Measurements from ENCODE around the gene IDH3B.
"Not testable (repeated sequence)": the region's sequence is repeated elsewhere in the genome, so short reads cannot be mapped to it uniquely, and the experiment has no call there.

Gene IDH3B

GRCh38 chr20:2690718-2691117, 26.7 kb upstream of the IDH3B start:
- Histone ChIP-seq H3K27ac (no peak overlapping the region), H3K27me3 (peaks cover 86% of the 10 kb centered on the region), H3K9me3 (no peaks in the 10 kb centered on the region), H3K4me3 (ENCODE audit: low read depth in 1 of 2, low read length in 1 of 2) (no peak overlapping the region), H3K4me1 (ENCODE audit: control insufficient read depth in 1 of 2, insufficient read depth in 1 of 2, low read depth in 1 of 2, low read length in 1 of 2) (peaks cover 14 to 19% of the 10 kb centered on the region in 2 experiments), H3K36me3 (no peaks in the 10 kb centered on the region)
- no peak for TF ChIP-seq CTCF (IDR thresholded peaks at IDR 0.05)

GRCh38 chr20:2690213-2690612, 26.2 kb upstream of the IDH3B start:
- no peaks in the 10 kb centered on the region for H3K36me3 ChIP-seq
- H3K4me3 ChIP-seq (ENCODE audit: low read depth in 1 of 2, low read length in 1 of 2) = no peak overlapping the region
- H3K27me3 ChIP-seq = peaks cover 81% of the 10 kb centered on the region
- H3K9me3 ChIP-seq = no peaks in the 10 kb centered on the region
- no peak overlapping the region for H3K27ac ChIP-seq
- no peak for TF ChIP-seq CTCF (IDR thresholded peaks at IDR 0.05)
- peaks cover 17 to 22% of the 10 kb centered on the region in 2 experiments for H3K4me1 ChIP-seq (ENCODE audit: control insufficient read depth in 1 of 2, insufficient read depth in 1 of 2, low read depth in 1 of 2, low read length in 1 of 2)

GRCh38 chr20:2688041-2688591, 24.1 kb upstream of the IDH3B start:
- Histone ChIP-seq H3K27ac (no peak overlapping the region), H3K4me1 (ENCODE audit: control insufficient read depth in 1 of 2, insufficient read depth in 1 of 2, low read depth in 1 of 2, low read length in 1 of 2) (peaks cover 18 to 27% of the 10 kb centered on the region in 2 experiments), H3K27me3 (peaks cover 60% of the 10 kb centered on the region), H3K36me3 (no peaks in the 10 kb centered on the region), H3K4me3 (ENCODE audit: low read depth in 1 of 2, low read length in 1 of 2) (no peak overlapping the region), H3K9me3 (no peaks in the 10 kb centered on the region)
- TF ChIP-seq CTCF (IDR thresholded peaks at IDR 0.05) = no peak

DNA sequence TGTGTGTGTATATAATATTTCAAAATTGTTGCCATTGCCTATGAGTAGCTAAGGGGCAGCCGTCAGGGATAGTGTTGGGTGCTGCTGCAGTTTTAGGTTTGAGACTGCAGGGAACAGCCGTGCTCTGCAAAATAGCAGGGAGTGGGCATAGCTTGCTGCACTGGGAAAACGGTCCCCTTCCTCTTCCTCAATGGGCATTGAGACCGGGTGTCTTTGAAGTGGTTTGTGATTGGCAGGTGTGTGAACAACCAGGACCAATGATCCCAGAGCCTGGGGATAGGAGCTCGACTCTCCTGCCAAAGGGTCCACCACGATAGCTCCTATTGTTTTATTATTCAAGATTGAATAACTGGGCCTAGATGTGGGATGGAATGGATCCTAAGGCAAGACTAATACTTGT, 23.5 kb upstream of the IDH3B start:
- peaks cover 18 to 27% of the 10 kb centered on the region in 2 experiments for H3K4me1 ChIP-seq (ENCODE audit: control insufficient read depth in 1 of 2, insufficient read depth in 1 of 2, low read depth in 1 of 2, low read length in 1 of 2)
- H3K4me3 ChIP-seq (ENCODE audit: low read depth in 1 of 2, low read length in 1 of 2) = no peak overlapping the region
- no peak for TF ChIP-seq CTCF (IDR thresholded peaks at IDR 0.05)
- H3K9me3 ChIP-seq = no peaks in the 10 kb centered on the region
- H3K36me3 ChIP-seq = no peaks in the 10 kb centered on the region
- peaks cover 56% of the 10 kb centered on the region for H3K27me3 ChIP-seq
- no peak overlapping the region for H3K27ac ChIP-seq

DNA sequence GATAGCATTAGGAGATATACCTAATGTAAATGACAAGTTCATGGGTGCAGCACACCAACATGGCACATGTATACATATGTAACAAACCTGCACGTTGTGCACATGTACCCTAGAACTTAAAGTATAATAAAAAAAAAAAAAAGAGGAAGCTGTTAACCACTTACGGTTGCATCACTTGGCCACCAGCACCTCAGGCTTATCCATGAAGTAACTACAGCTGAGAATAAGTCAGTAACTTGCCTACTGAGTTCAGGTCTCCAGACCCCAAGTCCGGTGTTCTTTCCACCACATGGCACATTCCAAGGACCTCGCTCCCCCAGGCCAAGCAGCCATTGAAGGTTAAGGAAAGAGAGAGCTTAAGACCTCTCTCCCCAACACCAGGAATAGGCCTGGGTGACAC, 20.8 kb upstream of the IDH3B start:
- Histone ChIP-seq H3K27me3 (peaks cover 29% of the 10 kb centered on the region), H3K4me1 (ENCODE audit: control insufficient read depth in 1 of 2, insufficient read depth in 1 of 2, low read depth in 1 of 2, low read length in 1 of 2) (peaks cover 14 to 21% of the 10 kb centered on the region in 2 experiments), H3K27ac (peak overlapping the region; percentile 47)
- not testable (repeated sequence) for H3K36me3 ChIP-seq; H3K9me3 ChIP-seq; H3K4me3 ChIP-seq (ENCODE audit: low read depth in 1 of 2, low read length in 1 of 2)

GRCh38 chr20:2682040-2682439, 18.0 kb upstream of the IDH3B start:
- Histone ChIP-seq H3K4me1 (ENCODE audit: control insufficient read depth in 1 of 2, insufficient read depth in 1 of 2, low read depth in 1 of 2, low read length in 1 of 2) (peaks cover 8 to 14% of the 10 kb centered on the region in 2 experiments), H3K27ac (peak overlapping the region; percentile 66)
- not testable (repeated sequence) for H3K4me3 ChIP-seq (ENCODE audit: low read depth in 1 of 2, low read length in 1 of 2); H3K36me3 ChIP-seq; H3K9me3 ChIP-seq; H3K27me3 ChIP-seq

DNA sequence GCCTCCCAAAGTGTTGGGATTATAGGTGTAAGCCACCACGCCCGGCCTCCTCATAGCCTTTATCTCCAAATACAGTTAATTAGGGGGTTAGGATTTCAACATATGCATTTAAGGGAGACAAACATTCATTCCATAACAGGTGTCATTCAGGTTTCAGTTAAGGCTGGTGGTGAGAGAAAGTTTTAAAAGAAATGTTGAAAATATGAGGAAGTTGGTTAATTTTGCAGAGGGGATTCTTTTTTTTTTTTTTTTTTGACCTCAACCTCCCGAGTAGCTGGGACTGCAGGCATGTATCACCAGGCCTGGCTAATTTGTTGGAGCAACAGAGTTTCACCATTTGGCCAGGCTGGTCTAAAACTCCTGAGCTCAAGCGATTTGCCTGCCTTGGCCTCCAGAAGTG, 16.0 kb upstream of the IDH3B start:
- TF ChIP-seq CTCF (IDR thresholded peaks at IDR 0.05) = no peak
- Histone ChIP-seq H3K4me1 (ENCODE audit: control insufficient read depth in 1 of 2, insufficient read depth in 1 of 2, low read depth in 1 of 2, low read length in 1 of 2) (peaks cover 4 to 9% of the 10 kb centered on the region in 2 experiments), H3K9me3 (no peaks in the 10 kb centered on the region), H3K27me3 (no peaks in the 10 kb centered on the region), H3K4me3 (ENCODE audit: low read depth in 1 of 2, low read length in 1 of 2) (no peak overlapping the region), H3K36me3 (no peaks in the 10 kb centered on the region), H3K27ac (no peak overlapping the region)

All from neutrophil (primary cell).